HG03060 (cell line): Measurements from ENCODE around the gene LGI4.

Experiments
- ATAC-seq: cut with Tn5 transposase; IDR thresholded peaks from one replicate; pipeline ENCODE4 v1.9.1; 2021; ENCODE audit warnings: low read depth, moderate number of reproducible peaks; ENCODE audit not compliant: unreplicated experiment

The LGI4 gene

DNA sequence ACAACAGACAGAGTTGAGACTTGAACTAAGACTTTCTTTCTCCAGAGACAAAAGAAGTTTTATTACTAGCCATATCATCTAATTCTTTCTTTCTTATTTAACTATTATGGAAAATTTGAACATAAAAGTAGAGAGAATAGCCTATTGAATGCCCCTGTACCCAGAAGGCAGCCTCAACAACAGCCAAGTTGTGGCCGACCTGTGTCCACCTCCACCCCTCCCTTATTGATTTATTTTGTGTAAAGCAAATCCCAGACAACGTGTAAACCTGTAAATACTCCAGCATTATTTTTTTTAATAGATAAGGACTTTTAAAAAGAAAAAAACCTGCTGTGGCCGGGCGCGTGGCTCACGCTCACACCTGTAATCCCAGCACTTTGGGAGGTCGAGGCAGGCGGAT, 45.3 kb downstream of the LGI4 start:
- no peak for ATAC-seq

DNA sequence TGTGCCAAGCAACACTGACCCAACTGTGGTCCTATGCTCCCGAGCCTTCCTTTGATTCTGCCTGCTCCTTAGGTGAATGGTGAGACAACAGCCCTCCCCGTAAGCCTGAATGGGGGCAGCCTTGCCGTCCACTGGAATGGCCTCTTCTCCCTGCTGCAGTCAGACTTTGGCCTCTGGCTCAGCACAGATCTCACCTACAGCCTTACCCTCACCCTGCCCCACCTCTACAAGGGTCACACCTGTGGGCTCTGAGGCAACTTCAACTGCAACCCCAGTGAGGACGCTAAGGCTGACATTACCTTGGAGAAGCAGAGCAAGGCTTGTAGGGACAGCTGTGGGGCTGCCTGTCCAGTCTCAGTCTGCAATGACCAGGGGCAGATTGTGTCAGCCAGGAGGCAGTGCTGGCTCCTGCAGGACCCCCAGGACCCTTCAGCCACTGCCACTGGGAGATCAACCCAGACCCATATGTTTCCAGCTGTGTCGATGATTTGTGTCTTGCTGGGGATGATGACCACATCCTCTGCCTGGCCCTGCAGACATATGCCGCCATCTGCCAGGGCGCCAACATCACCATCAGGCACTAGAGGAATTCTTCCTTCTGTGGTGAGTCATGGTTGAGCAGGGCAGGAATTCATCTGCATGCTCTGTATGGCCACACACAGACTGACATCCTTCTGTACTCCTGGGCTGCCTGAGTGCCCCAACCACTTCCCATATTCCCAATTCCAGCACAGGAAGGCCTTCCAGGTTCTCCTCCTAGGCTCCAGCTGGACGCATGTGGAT, 46.5 kb downstream of the LGI4 start:
- ATAC-seq: no peak

DNA sequence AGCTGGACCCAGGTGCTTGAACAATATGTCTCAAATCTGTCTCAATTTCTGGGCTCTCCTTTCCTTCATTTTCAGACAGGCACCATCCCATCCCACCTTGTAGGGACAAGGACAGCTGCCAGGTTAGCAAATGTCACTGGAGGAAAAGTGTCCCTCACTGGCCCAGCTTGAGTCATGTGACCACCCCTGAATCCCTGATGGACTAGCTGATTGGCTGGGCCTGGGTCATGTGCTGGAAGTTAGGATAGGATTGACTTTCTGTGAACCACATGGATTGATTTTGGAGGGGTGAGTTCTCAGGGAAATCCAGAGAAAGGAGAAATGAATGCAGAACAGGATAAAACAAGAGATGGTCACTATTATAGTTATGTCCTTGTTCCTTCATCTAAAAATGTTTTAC, 47.5 kb downstream of the LGI4 start:
- ATAC-seq: no peak

DNA sequence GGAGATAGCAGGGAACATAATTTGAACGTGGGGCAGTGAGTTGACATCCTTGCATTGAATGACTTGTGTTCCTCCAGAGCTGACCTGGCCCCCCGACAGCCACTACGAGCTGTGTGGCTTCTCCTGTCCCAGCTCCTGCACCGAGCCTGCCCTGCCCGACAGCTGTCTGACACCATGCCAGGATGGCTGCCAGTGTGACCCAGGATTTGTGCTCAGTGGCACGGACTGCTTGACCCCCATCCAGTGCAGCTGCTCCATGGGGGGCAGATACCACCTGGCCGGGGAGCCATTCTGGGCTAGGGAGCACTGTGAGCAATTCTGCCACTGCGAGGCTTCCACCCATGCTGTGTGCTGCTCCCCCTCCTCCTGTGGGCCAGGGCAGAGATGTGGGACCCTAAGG, 48.4 kb downstream of the LGI4 start:
- no peak for ATAC-seq

DNA sequence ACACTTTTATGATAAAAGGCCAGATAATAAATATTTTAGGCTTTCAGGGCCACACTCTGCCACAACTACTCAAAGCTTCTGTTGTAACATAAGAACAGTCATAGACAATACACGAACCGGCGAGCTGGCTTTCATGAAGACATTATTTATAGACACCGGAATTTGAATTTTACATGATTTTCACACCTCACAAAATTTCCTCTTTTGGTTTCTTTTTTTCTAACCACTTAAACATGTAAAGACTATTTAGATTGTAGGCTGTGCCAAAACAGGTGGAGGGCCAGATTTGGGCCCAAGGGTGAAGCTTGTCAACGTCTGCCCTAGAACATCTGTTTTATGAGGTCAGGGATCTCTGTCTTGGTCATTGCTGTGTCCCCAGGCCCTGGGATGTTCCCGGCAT, 48.9 kb downstream of the LGI4 start:
- ATAC-seq: peak; percentile 37

DNA sequence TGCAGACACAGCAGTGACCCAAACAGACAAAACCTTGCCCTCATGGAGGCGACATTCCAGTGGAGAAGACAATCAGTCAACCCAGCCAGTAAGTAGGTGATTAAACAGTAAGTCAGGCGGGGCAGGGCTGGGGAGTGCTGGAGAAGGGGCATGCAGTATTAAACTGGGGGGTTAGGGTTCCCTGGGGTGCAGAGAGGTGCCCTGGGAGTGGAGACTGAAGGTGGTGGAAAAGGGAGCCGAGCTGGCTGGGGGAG, 50.4 kb downstream of the LGI4 start:
- ATAC-seq: no peak

DNA sequence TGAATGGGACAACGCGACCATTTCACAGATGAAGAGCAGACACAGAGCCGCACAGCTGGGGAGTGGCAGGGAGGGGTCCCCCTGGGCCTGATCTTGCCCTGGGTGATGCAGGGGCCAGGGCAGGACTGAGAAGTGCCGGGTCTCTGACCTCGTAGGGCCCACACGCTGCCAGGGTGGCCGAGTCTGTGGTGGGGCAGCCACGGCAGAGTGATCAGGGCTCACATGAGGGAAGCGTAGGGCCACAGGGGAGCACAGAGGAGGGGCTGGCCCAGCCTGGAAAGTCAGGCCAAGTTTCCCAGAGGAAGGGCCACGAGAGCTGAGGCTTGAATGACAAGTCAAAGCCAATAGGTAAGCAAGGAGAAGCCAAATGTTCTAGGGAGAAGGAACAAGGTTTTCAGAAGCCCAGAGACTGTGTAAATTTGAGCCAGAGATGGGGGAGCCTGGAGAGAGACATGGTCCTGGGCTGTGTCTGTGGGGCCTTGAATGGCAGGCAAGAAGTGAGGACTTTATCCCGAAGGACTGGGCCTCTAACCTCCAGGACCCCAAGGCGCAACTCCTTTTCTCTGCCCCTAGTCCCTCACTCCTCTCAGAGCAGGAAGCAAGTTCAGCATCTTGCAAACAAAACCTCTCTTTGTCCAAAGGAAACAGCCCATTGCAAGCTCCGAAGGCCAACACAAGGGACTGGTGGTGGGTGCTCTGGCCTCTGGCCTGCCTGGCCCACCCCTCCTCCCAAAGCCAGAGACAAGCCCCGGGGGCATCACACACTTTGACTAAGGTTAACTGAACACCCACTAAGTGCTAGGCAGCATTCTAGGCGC, 51.0 kb downstream of the LGI4 start:
- ATAC-seq: no peak

DNA sequence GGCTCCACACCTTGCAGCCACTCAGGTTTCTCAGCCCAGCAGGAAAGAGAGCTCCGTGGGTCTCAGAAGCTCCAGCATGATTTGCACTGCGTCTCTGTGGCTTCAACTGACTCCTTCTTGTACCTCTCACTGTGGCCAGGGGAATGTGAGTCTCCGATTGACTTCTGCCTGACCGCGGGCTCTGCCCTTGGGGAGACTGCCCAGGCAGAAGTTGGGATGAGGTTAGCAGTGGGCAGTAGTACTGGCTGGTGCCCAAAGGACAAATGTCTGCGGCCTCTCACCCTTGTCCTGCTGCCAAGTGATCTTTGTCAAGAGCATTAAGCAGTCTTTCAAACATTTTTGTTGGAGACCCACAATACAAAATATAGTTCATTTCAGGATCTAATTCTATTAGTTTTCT, 53.7 kb downstream of the LGI4 start:
- ATAC-seq: no peak

DNA sequence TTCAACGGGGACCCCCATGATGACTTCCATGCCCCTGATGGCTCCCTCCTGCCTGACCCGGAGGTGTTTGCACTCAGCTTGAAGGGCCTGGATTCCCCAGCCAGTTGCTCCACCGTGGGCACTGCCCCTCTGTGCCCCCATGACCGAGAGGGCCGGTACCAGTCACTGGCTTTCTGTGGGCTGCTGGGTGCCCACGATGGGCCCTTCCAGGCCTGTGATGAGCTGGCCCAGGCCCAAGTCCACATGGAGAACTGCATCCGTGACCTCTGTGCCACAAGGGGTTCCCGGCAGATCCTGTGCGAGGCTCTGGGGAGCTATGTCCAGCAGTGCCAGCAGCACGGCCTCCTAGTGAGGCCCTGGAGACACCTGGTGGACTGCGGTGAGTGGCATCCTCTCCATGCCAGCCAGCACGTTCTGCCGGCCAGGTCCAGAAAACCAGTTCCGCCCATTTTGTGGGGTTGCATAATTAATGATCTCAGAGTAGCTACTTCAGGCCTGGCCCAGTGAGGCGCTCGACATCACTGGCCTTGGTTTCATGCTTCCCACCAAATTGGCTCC, 54.2 kb downstream of the LGI4 start:
- no peak for ATAC-seq

DNA sequence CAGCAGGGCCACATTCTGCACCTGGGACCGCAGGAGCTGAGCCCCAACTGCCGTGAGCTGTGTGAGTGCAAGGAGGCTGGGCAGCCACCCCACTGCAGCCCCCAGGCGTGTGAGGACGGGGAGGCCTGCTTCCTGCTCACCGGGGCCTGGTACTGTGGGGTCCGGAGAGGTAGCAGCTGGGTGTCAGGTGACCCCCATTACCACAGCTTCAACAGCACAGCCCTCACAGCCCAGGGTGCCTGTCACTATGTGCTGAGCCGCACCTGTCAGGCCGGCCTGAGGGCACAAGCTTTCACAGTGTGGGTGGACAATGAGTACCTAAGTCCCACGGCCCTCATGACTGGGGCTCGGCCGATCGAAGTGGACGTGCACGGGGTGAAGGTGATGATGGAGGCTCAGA, 55.0 kb downstream of the LGI4 start:
- ATAC-seq: no peak

DNA sequence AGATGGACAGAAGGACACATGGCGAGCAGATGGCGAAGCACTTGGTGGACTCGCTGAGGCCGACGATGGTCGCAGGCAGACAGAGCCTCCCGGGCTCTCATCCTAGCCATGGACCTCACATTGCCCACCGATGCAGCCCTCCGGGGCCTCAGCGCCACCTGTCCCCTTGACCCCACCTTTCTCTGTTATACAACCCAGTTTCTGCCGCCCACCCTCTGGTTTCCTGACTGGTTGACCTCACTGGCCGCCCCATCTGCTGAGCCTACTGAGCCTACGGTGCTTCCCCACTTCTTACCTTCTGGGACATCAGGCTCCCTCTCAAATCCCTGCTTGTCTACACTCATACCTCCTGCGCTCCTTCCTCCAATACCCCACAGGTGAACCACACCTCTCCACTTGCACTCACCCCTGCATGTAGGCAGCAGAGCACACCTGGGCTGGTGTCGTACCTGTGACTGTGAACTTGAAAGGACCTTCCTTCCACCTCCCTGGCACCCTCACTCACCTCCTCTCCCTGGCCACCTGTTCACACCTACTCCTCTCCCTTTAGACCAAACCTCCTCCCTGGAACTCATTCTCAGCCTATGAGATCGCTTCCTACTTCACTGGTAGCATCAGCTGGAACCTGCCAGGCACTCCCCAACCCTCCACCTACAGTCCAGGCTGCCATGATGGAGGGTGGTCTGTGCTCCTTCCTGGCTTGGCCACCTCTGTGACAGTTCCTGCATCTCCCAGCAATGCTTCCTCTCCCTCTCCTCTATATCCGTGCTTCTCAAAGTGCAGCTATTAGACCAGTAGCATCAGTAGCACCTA, 57.2 kb downstream of the LGI4 start:
- ATAC-seq: no peak

DNA sequence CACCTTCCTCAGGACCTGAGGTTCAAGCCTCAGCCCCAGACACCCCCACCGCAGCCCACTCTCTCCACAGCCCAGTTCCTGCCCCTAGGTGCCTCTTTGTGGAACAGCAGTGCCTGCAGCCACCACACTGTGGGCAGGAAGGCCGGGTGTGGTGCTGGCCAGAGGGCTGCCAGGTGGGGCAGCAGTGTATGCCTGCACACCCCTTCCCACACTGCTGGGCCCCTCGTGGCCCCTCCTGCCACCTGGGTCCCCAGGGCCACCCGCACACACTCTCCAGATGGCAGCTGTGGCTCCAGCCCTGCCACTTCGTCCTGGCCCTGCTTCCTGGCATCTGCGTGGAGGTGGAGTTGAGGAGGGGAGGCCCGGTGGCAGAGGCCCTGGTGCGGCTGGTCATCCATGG, 58.2 kb downstream of the LGI4 start:
- ATAC-seq: no peak

DNA sequence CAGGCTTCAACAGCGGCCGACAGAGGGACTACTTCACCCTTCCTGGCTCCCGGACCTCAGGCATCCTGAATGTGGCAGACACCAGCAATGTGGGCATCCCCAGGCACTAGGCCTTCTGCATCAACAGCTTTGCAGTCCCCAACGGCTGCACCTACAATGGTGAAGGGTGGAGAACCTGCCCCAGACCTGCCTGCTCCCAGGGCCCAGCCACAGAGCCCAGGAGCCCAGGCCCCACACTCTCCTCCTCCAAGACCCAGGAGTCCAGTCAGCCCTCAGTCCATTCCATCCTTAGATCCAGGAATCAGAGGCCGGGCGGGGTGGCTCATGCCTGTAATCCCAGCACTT, 58.9 kb downstream of the LGI4 start:
- ATAC-seq: no peak

DNA sequence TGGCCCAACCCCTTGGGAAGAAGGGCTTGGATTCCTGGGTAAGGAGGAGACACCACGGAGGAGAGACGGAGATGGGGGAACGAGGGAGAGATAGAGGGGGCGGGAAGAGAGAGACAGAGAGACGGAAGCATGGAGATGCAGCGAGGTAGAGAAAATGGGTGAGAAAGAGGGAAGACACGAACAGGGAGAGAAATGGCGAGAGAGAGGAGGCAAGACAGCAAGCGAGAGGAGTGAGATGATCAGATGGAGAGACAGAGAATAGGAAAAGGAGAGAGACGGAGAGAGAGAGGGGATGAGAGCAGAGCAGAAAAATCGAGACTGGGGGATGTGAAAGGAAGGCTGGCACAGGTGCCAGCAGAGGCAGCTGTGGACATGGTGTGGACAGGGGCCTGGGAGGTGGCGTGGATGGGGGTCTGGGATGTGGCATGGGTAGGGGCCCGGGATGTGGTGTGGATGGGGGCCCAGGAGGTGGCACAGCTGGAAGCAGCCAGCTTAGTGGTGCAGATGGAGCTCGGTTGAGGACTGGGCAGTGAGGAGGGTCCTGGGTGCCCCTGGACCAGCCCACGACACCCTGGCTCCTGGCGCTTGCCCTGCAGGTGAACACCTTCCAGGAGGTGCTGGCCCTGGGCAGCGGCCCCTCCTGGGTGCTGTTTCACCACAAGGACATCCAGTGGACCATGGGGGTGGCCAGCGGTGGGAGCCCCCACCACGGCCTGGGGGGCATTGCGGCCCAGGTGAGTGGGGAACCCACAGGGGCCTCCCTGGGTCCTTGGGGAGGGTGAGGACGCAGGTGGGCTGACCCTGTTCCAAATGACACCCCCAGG, 59.4 kb downstream of the LGI4 start:
- ATAC-seq: no peak
